ENCODE measurements around the gene CHMP2A. TPM values are rescaled to one million over a fixed set of nuclear protein-coding genes. Genes with fewer than 3 reads are reported as not detected.
A peak's percentile ranks its signal among the peaks of the same experiment; 100 is the strongest.

CHMP2A gene
- total RNA-seq, result 100 to 1,000 TPM; 109 to 121 TPM

GRCh38 chr19:58554494-58555368 lies at the start of gene CHMP2A:
Gene CHMP2A, minus strand, starts transcription at chr19:58555105. Its CDS starts 893 bp downstream, at chr19:58554212.
- H3K9me3 ChIP-seq, result no peaks in the 10 kb centered on the region
- peak within 1 kb of the TSS; percentile 63 to 85 for H3K4me3 ChIP-seq
- peaks cover 48% of the 10 kb centered on the region for H3K36me3 ChIP-seq
- H3K27ac ChIP-seq, result peak within 1 kb of the TSS; percentile 92 to 94
- peaks cover under 1 to 44% of the 10 kb centered on the region in 2 donors for H3K4me1 ChIP-seq
- H3K27me3 ChIP-seq, result no peaks in the 10 kb centered on the region
- TF ChIP-seq CTCF (IDR thresholded peaks at IDR 0.05), result peak in 1 of 2 donors; percentile 27
- DNase-seq (ENCODE audit: low spot score), result peak; percentile 99

GRCh38 chr19:58586133-58586765 lies 31.3 kb upstream of the CHMP2A start:
- Histone ChIP-seq H3K36me3 (peaks cover 29% of the 10 kb centered on the region), H3K27ac (no peak overlapping the region), H3K27me3 (no peaks in the 10 kb centered on the region), H3K4me3 (no peak overlapping the region), H3K4me1 (peaks cover 0 to 4% of the 10 kb centered on the region in 2 donors), H3K9me3 (no peaks in the 10 kb centered on the region)
- no peak for TF ChIP-seq CTCF (IDR thresholded peaks at IDR 0.05)
- peak; percentile 43 for DNase-seq (ENCODE audit: low spot score)

- H3K9me3 ChIP-seq, result no peaks in the 10 kb centered on the region
- peaks cover 29% of the 10 kb centered on the region for H3K36me3 ChIP-seq
- peaks cover 0 to 10% of the 10 kb centered on the region in 2 donors for H3K4me1 ChIP-seq
- no peaks in the 10 kb centered on the region for H3K27me3 ChIP-seq
- TF ChIP-seq CTCF (IDR thresholded peaks at IDR 0.05), result no peak
- no peak for DNase-seq (ENCODE audit: low spot score)
- no peak overlapping the region for H3K27ac ChIP-seq
- no peak overlapping the region for H3K4me3 ChIP-seq
Observed at GRCh38 chr19:58585442-58586132, 30.7 kb upstream of the CHMP2A start.

GRCh38 chr19:58584498-58585441 lies 29.9 kb upstream of the CHMP2A start:
- no peak for TF ChIP-seq CTCF (IDR thresholded peaks at IDR 0.05)
- peak; percentile 44 for DNase-seq (ENCODE audit: low spot score)
- Histone ChIP-seq H3K4me1 (peaks cover 0 to 11% of the 10 kb centered on the region in 2 donors), H3K4me3 (no peak overlapping the region), H3K9me3 (no peaks in the 10 kb centered on the region), H3K36me3 (peaks cover 29% of the 10 kb centered on the region), H3K27me3 (no peaks in the 10 kb centered on the region), H3K27ac (no peak overlapping the region)

GRCh38 chr19:58582985-58583384 lies 28.1 kb upstream of the CHMP2A start:
- H3K4me1 ChIP-seq, result peaks cover 0 to 11% of the 10 kb centered on the region in 2 donors
- H3K27me3 ChIP-seq, result no peaks in the 10 kb centered on the region
- no peak overlapping the region for H3K4me3 ChIP-seq
- H3K9me3 ChIP-seq, result no peaks in the 10 kb centered on the region
- TF ChIP-seq CTCF (IDR thresholded peaks at IDR 0.05), result no peak
- peak; percentile 47 for DNase-seq (ENCODE audit: low spot score)
- no peak overlapping the region for H3K27ac ChIP-seq
- peaks cover 29% of the 10 kb centered on the region for H3K36me3 ChIP-seq

Measured in right atrium auricular region (tissue), 2 donors.